ENCODE data around the gene MIXL1. TPM values are rescaled to one million over a fixed set of nuclear protein-coding genes. Genes with fewer than 3 reads are reported as not detected.

The MIXL1 gene
- total RNA-seq, 1 donor from 2014 or later: 0.13 TPM

DNA sequence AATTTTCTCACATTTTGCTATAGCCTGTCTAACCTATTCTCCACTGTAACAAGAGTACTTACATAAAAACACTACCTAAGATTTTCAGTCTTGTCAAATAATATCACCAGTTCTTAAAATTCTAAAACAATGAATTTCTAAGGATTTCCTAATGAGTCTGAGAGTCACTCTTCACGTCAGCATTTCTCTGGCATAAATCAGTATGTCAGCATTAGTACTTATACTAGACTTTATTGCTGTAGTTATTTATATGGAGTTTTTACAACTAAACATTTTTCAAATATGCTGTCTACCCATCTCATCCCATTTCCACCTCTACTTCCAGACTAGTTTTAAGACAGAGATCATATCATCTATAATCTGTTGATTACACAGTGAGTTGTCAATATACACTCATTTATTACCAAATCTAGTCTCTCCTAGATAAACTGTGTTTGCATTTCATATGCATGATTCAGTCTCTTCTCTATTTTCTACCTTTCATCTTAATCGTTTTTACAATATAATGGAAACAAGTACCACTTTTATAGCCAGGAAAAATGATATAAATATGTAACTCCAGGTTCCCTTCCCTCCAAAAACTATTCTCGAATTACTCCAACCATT lies 52.7 kb downstream of the MIXL1 start:
- DNase-seq (ENCODE audit: low read depth in 2 of 2): no peak

Other genes with a start within 250 kb of the MIXL1 start
- gene SDE2, start 224.3 kb upstream of the MIXL1 start, total RNA-seq: 19.4 and 28.6 TPM in 2 replicates
- 183 and 315 TPM in 2 replicates for gene H3-3A, start 160.9 kb upstream of the MIXL1 start, total RNA-seq
- 27.9 and 32.0 TPM in 2 replicates for gene ACBD3, start 36.9 kb upstream of the MIXL1 start, total RNA-seq
- 4.3 and 5.6 TPM in 2 replicates for gene LIN9, start 85.5 kb downstream of the MIXL1 start, total RNA-seq
- gene PARP1, start 184.4 kb downstream of the MIXL1 start, total RNA-seq: 119 and 136 TPM in 2 replicates